Measurements from ENCODE around the gene USH1G.
A peak's percentile ranks its signal among the peaks of the same experiment; 100 is the strongest.

The USH1G gene

GRCh38 chr17:74903034-74903433 lies 20.0 kb downstream of the USH1G start:
- DNase-seq (ENCODE audit: low read depth) = no peak

- no peak for DNase-seq (ENCODE audit: low read depth)
Measured at GRCh38 chr17:74901353-74902135, 21.5 kb downstream of the USH1G start.

- DNase-seq (ENCODE audit: low read depth) = no peak
Measured at GRCh38 chr17:74900208-74900607, 22.8 kb downstream of the USH1G start.

DNA sequence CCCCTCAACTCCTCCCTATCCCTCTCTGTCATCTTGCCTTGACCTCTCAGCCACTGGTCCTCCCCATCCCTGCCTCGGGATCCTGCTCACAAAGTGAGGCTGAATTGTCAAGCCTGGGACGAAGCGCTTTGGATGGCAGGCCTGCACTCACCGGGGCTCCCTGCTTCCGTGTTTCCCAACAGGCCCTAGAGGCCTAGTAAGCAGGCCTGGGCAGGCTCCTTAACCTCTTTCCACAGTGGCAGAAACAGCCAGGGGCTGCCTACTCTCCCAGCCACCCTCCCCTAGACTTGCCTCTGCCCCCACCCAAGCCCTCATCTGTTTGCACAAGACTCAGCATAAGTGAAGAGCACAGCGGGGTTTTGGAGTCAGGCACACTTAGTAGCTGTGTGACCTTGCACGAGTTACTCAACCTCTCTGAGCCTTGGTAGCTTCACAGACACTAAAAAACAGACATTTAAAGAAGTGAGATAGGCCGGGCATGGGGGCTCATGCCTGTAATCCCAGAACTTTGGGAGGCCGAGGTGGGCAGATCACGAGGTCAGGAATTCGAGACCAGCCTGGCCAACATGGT lies 24.6 kb downstream of the USH1G start:
- no peak for DNase-seq (ENCODE audit: low read depth)

GRCh38 chr17:74893936-74894671 lies 29.0 kb downstream of the USH1G start:
- no peak for DNase-seq (ENCODE audit: low read depth)

- no peak for DNase-seq (ENCODE audit: low read depth)
Measured at GRCh38 chr17:74892974-74893911, 29.8 kb downstream of the USH1G start, which contains the start of gene FADS6. Gene FADS6, minus strand, starts transcription at chr17:74893633. Its CDS starts 38 bp downstream, at chr17:74893595.

- no peak for DNase-seq (ENCODE audit: low read depth)
Measured at GRCh38 chr17:74892013-74892841, 30.8 kb downstream of the USH1G start.

- DNase-seq (ENCODE audit: low read depth) = no peak
Measured at GRCh38 chr17:74890554-74890953, 32.5 kb downstream of the USH1G start.

DNA sequence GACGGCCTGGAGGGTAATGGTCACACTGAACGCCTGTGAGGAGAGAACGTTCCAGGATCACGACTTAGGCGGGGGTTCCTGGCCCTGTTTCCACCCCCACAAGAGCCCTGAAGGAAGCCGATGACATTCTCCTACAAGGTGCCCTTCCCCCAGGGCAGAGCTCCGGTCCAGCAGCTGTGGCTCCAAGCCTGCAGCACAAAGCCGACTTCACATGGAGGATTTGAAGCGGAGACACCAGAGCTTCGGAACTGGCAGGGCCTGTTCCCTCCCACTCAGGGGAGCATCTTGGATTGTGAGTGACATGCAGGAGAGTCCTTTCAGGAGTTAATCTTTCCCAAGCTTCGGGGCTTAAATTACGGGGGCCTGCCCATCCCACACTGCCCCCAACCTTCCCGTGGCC lies 34.6 kb downstream of the USH1G start:
- no peak for DNase-seq (ENCODE audit: low read depth)

DNA sequence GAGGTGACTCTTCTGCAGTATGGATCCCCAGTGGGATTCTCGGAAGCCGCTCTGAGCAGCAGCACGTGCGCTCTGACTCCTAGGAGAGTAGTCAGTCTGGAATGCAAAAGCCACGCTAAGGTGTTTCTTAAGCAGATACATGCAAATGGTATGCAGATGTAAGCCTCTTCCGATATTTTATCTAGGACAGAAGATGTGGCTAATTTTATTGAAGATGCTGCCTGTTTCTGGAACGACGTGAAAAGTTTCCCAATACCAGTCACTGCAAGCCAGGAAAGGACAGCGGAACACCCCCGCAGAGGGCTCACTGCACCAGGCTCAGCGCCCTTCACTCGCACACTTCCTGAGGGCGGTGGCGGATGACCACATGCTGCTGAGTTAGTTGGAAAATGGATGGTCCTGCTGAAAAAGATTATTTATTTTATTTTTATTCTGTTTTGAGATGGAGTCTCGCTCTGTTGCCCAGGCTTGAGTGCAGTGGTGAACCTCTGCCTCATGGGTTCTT lies 39.8 kb downstream of the USH1G start:
- DNase-seq (ENCODE audit: low read depth) = peak; percentile 24

DNA sequence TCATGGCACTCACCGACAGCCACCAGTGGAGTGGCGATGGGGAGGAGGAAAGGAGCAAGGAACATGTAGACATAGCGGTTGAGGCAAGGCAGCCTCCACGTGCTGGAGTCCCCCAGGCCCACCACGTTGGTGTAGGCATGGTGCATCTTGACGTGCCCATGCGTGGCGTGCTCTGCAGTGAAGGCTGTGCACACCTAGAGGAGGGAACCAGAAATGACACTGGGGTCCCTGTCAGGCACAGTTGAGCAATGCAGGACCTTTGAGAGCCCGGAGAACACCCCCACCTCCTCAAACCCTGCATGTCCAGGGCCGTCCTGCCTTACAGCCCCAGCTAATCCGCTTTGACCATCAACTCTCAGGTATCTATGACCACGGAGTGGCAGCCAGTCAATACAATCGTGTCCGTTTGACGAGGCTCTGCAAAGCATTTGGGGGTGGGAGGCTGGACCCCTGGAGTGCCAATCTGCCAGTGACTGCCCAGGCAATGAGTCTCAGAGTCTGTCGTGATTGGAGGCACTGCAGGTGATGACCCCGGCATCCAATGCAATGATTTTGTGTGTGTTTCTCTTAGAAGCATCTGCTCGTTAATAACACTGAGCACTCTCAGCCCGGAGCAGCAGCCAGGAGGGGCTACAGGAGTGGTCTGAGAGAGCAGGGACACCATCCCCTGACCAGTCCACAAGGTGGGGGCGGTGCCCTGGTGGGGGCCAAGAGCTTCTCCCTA lies 40.4 kb downstream of the USH1G start:
- DNase-seq (ENCODE audit: low read depth) = no peak

GRCh38 chr17:74881073-74881472 lies 42.0 kb downstream of the USH1G start:
- DNase-seq (ENCODE audit: low read depth) = no peak

- DNase-seq (ENCODE audit: low read depth) = no peak
Measured at GRCh38 chr17:74879308-74879707, 43.7 kb downstream of the USH1G start.

DNA sequence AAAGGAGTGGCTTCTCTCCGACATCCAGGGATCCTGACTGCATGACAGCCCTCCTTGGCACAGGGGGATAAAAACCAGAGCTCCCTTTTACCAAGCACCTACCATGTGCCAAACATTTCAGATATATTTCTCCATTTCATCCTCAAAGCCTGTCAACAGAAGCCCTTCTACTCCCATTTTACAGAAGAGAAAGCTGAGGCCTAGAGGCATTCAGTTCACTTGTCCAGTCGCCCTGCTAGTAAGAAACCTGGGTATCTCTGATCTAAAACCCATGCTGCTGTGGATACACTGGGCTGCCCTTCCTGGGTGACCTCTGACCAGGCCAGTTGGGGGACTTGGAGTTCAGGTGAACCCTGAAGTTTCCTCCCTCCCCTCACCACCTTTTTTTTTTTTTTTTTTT lies 44.4 kb downstream of the USH1G start:
- DNase-seq (ENCODE audit: low read depth) = no peak

DNA sequence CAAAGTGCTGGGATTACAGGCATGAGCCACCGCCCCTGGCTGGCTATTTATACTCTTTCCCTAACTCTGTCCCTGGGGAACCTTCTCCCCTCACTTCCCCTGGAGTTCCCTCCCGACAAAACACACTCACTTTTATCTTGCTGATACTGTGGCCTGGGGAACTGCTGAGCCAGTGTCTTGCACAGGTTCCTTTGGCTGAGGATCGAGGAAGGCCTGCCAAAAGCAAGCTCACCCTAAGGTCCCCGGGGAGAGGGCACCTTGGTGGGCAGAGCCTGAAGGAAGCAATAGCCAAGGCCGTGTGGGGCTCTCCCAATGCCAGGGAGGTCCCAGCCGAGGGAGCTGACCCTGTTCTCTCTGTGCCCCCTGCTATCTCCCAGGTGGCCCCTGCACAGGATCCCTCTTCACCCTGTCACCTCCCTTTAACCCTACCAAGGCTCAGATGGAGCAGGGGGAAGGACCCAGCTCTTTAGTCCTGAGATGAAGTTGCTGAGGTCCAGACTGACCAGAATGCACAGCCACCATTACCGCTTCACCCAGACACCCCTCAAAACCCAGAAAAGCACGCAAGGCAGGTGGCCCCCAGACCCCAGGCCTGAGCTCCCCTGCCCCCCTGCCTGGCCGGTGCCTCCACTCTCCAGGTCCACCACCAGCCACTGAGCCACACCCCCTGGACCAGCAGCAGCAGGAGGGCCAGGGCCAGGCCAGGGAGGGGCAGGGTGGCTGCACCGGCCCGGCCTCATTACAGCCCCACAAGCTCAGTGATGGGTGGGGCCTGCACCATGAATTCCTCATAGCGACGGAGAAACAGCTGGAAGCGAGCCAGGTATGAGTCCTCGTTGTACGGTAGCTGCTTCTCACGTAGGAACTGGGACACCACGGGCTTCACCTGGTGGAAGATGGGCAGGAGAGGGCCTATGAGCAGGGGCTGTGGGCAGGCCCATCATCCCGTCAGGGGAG lies 45.2 kb downstream of the USH1G start:
- peak; percentile 9 for DNase-seq (ENCODE audit: low read depth)

- no peak for DNase-seq (ENCODE audit: low read depth)
Measured at GRCh38 chr17:74875977-74876593, 47.0 kb downstream of the USH1G start.

DNA sequence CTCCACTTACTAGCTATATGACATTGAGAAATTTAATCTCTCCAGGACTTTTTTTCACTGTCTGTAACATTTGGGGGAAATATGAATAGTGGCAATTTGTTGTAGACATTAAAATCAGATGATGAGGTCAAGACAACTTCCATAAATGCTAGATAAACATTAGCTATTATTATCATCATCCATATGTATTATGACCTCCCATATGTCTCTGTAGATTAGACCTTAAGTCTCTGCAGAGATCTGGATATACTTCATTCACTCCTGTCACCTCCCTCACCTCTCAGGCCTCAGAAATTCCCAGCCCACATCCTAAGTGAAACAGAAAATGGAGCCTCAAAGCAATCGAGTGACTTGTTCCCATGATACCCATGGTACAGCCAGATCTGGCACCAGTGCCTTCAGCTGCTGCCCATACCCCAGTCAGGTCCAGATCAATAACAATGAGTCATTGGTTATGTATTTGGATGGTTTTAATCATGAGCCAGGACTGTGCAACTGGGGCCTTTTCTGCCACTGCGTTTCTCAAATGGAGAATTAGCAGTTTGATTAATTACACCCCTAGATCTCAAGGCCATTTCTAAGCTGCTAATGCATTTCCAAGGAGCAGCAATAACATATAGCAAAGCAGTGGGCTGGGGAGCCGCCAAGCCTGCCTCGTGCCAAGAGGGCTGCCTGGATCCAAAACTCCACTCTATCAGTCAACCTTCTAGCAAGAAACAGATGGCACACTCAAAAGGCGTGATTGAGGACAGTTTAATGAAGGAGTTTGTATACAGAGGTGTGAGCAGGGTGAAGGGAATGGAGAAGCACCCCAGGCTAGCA lies 47.7 kb downstream of the USH1G start:
- no peak for DNase-seq (ENCODE audit: low read depth)

DNA sequence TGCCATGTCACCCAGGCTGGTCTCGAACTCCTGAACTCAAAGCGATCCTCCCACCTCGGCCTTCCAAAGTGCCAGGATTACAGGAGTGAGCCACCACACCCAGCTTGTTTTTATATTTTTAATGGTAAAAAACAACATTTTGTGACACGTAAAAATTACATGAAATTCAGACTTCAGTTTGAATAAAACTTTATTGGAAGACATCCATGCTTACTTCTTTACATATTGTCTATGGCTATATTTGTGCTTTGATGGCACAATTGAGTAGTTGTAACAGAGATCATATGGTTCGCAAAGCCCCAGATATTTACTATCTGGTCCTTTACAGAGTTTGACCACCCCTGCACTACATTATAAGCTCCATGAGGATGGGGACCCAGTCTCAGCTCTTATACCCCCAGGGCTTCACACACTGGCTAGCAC lies 48.4 kb downstream of the USH1G start:
- no peak for DNase-seq (ENCODE audit: low read depth)
